Bronchial epithelial cell (primary cell): ENCODE measurements around the gene AGTPBP1. TPM values are rescaled to one million over a fixed set of nuclear protein-coding genes. Genes with fewer than 3 reads are reported as not detected.

Experiments
- DNase-seq: peaks from one replicate; pipeline ENCODE4 v3.0.0-alpha.2; 2010; ENCODE audit warnings: low read depth
- FAIRE-seq: peaks from 2 replicates; lab custom pipeline; 2011; peaks lifted over from hg19 to GRCh38; lab: Jason Lieb, UNC
- H3K27me3 ChIP-seq: 2 replicates; pipeline ENCODE4 v1.5.1; 2011; ENCODE audit warnings: low read length; ENCODE audit not compliant: control insufficient read depth, insufficient read depth
- H3K36me3 ChIP-seq: 2 replicates; pipeline ENCODE4 v1.5.1; 2011; ENCODE audit warnings: low read length; ENCODE audit not compliant: control insufficient read depth, insufficient read depth
- H3K4me3 ChIP-seq: 2 replicates; pipeline ENCODE4 v1.5.1; 2011; ENCODE audit warnings: mild to moderate bottlenecking, low read depth, low read length, control low read depth
- total RNA-seq: library from RNA; depleted of rRNA; stranded (reverse); fragments of >200 nt; gene quantifications from 2 replicates; pipeline ENCODE4 v1.2.1, GENCODE V29; 2014
- TF ChIP-seq, protein P1 (sequence below): IDR thresholded peaks from 2 replicates; pipeline ENCODE4 v1.5.1; 2011; ENCODE audit warnings: mild to moderate bottlenecking, moderate library complexity, low read length, control low read depth, inconsistent platforms; ENCODE audit not compliant: insufficient read depth, severe bottlenecking

The AGTPBP1 gene
- total RNA-seq, 1 donor from 2014 or later = 24.2 TPM

- FAIRE-seq = no peak
- no peak for DNase-seq
- H3K27me3 ChIP-seq = no peaks in the 10 kb centered on the region
- TF ChIP-seq, protein P1, sequence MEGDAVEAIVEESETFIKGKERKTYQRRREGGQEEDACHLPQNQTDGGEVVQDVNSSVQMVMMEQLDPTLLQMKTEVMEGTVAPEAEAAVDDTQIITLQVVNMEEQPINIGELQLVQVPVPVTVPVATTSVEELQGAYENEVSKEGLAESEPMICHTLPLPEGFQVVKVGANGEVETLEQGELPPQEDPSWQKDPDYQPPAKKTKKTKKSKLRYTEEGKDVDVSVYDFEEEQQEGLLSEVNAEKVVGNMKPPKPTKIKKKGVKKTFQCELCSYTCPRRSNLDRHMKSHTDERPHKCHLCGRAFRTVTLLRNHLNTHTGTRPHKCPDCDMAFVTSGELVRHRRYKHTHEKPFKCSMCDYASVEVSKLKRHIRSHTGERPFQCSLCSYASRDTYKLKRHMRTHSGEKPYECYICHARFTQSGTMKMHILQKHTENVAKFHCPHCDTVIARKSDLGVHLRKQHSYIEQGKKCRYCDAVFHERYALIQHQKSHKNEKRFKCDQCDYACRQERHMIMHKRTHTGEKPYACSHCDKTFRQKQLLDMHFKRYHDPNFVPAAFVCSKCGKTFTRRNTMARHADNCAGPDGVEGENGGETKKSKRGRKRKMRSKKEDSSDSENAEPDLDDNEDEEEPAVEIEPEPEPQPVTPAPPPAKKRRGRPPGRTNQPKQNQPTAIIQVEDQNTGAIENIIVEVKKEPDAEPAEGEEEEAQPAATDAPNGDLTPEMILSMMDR = no peak
- H3K4me3 ChIP-seq = no peak overlapping the region
- H3K36me3 ChIP-seq = no peaks in the 10 kb centered on the region
Observed at GRCh38 chr9:85713897-85714296, 27.9 kb downstream of the AGTPBP1 start.

DNA sequence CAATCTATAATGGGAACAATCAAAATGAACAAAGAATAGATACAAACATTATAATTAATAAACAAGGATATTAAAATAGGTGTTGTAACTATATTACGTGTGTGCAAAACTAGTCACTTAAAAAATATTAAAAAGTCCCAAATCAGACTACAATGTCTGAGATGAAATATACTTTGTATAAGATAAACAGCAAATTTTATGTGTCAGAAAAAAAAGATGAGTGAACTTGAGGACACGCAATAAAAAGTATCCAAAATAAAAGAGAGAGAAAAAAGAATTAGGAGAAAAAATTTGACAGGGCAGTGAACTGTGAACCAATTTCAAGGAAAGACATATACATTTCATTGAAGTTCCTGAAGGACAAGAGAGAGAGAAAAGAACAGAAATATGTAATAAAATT, 37.0 kb downstream of the AGTPBP1 start:
- no peaks in the 10 kb centered on the region for H3K27me3 ChIP-seq
- H3K4me3 ChIP-seq = no peak overlapping the region
- H3K36me3 ChIP-seq = no peaks in the 10 kb centered on the region
- TF ChIP-seq, protein P1 = no peak
- DNase-seq (no peak), FAIRE-seq (no peak)

DNA sequence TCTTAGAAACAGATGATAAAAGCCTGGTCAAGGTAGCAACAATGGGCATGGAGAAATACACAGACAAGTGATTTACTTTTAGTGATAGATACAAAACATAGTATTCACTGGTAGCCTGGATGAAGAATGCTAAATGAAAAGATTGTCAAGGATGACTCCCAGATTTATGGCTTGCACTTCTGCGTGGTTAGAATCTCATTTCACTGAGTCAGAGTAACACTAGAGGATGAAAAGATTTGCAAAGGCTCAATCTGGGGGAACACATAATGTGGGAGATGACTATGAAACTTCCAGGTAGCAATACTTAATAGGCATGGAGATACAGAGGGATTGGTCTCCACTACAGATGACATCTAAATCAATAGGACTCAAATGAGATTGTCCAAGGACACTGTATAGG, 38.4 kb downstream of the AGTPBP1 start:
- Histone ChIP-seq H3K4me3 (no peak overlapping the region), H3K27me3 (no peaks in the 10 kb centered on the region), H3K36me3 (no peaks in the 10 kb centered on the region)
- FAIRE-seq (no peak), DNase-seq (no peak)
- TF ChIP-seq, protein P1 = no peak

DNA sequence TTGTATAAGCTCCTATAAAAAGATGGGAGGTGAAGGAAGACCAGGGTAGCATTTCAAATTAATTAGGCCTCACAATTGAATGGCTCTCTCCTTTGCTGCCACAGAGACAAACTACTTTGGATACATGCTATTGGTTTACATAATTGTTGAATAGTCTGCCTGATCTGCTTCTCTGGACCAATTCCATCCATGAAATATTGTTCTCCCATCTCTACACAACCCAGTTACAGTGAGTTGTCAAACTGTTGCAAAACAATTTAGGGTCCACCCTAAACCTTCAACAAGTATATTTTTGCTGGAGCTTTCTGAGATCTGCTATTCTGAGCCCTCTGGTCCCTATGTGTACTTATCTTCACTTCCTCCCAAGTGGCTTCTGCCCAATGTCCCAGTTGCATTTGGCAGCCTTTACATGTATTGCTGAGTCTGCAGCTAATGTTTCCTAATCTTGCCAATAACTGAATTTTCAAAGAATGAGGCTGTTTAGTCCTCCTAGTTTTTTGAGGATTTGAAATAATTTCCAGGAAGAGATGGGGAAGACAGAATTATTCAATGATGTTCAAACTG, 38.9 kb downstream of the AGTPBP1 start:
- TF ChIP-seq, protein P1 = no peak
- H3K36me3 ChIP-seq = no peaks in the 10 kb centered on the region
- no peak for FAIRE-seq
- no peak for DNase-seq
- H3K4me3 ChIP-seq = no peak overlapping the region
- no peaks in the 10 kb centered on the region for H3K27me3 ChIP-seq

GRCh38 chr9:85702191-85702590, 39.6 kb downstream of the AGTPBP1 start:
- DNase-seq = no peak
- H3K36me3 ChIP-seq = no peaks in the 10 kb centered on the region
- no peaks in the 10 kb centered on the region for H3K27me3 ChIP-seq
- no peak overlapping the region for H3K4me3 ChIP-seq
- TF ChIP-seq, protein P1 = no peak
- no peak for FAIRE-seq

DNA sequence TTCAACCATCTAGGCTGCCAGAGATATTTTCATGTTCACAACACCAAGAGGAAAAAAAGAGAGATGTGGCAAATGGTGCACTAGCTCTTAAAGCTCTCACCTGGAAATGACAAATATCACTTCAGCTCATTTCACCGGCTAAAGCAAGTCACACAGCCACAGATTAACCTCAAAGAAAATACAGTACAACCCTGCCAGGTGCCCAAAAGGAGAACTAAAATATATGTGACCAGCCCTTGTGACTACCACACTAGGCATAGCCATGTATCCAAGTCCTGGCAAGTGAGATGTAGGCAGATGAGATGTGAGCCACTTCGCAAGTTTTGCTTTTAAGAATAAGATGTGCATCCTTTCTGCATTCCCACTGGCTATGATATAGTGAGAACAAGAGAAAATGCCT, 41.4 kb downstream of the AGTPBP1 start:
- DNase-seq (no peak), FAIRE-seq (no peak)
- H3K27me3 ChIP-seq = no peaks in the 10 kb centered on the region

More for the DNA sequence above, 41.4 kb downstream of the AGTPBP1 start:
- Histone ChIP-seq H3K36me3 (no peaks in the 10 kb centered on the region), H3K4me3 (no peak overlapping the region)
- TF ChIP-seq, protein P1 = no peak
